ENCODE data around the gene PIGU. TPM values are rescaled to one million over a fixed set of nuclear protein-coding genes. Genes with fewer than 3 reads are reported as not detected.

The PIGU gene
- total and polyA plus RNA-seq, 2 donors (not counting 3 experiments of a cell fraction or from before 2014, with no cell fraction given): 20.3 to 81.8 TPM

DNA sequence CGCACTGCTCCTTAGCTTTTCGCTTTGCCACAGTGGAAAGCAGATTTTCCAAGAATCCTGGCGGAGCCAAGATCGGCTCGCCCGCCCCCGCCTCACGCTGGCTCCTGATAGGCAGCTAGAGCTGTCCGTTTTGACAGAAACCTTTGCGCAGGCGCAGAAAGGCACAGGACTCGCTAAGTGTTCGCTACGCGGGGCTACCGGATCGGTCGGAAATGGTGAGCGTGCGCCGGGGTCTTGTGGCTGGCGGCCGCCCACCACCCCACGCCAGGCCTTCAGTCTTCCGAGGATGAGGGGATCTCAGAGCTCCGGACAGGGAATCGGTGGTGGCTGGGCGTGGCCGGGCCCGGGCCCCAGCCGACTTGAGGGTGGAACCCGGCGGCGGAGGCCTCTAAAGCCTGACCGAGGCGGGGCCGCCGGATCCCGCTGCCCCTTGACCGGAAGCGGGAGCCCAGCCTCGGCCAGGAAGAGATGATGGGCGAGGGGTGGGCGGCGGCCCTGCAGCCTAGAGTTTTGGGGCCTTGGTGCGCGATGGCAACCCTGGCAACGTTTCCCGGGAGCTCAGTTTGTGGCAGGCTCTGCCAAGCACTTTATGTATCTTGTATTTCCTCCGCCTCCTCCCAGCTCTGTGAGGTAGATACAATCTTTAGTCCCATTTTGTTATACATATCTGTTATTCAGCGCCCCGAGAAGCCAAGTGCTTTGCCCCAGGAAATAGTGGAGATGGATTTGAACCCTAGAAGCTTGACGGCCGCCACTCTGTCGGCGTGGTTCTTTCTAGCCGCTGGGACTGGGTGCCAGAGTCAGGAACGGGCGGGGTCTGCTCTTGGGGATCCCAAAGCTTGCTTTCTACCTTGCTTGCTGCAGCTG is 160.4 kb downstream of the PIGU start, which contains the start of gene DYNLRB1:
DYNLRB1 (plus strand) TSS at position 176 of the 867 bp plus-strand sequence; CDS start at position 213, 37 bp downstream.
- intact Hi-C loops (cut with micrococcal nuclease): loop anchor here (1.0 kb wide), 1 partner anchor 10 kb away; no protein-coding TSS in a partner anchor
- Histone ChIP-seq H3K36me3 (ENCODE audit: control insufficient read depth in 2 of 2, extremely low read depth in 1 of 2, insufficient read depth in 2 of 2, low read length in 2 of 2) (peaks cover 0 to 2% of the 10 kb centered on the region in 2 experiments), H3K4me2 (ENCODE audit: insufficient read depth, low read length) (peak within 1 kb of the TSS; percentile 91), H3K9me1 (replicated peaks; ENCODE audit: control insufficient read depth, extremely low read depth, insufficient read depth, low read length) (no peaks in the 10 kb centered on the region), H3K27me3 (ENCODE audit: control insufficient read depth in 2 of 2, insufficient read depth in 2 of 2, low read length in 2 of 2) (no peaks in the 10 kb centered on the region), H3K27ac (ENCODE audit: insufficient read depth, low read depth, low read length) (peak within 1 kb of the TSS; percentile 76), H3K9me3 (replicated peaks; ENCODE audit: control insufficient read depth, insufficient read depth, low read length) (no peaks in the 10 kb centered on the region), H3K9ac (replicated peaks; ENCODE audit: extremely low read depth, insufficient read depth, low read length) (peak within 1 kb of the TSS; percentile 84), H2AFZ (ENCODE audit: low read depth, low read length) (peak within 1 kb of the TSS; percentile 2), H3K4me3 (replicated peaks in 1 of 3; ENCODE audit: insufficient read depth in 1 of 3, low read depth in 1 of 3, low read length in 3 of 3) (peak within 1 kb of the TSS; percentile 61 to 92 (median 79)), H3K79me2 (ENCODE audit: control insufficient read depth, insufficient read depth, low read length) (peaks cover 48% of the 10 kb centered on the region), H3K4me1 (ENCODE audit: control insufficient read depth, extremely low read depth, insufficient read depth, low read length) (peaks cover 16% of the 10 kb centered on the region), H4K20me1 (replicated peaks; ENCODE audit: control insufficient read depth, extremely low read depth, insufficient read depth, low read length) (no peaks in the 10 kb centered on the region)
- DNase-seq (ENCODE audit: low read depth, low spot score) (peak; percentile 98), FAIRE-seq (peak; percentile 90)
- TSS peak; percentile 46 for BruUV-seq (replicated peaks)
- ChIA-PET CTCF (interaction anchor here (0.9 to 3.0 kb wide), 10 partner anchors 9 to 326 kb away, joined by 3 to 54 read pairs (median 4); no protein-coding TSS in a partner anchor), POLR2A (interaction anchor here (0.7 to 2.5 kb wide), 3 partner anchors 9 to 154 kb away, joined by 3 to 7 read pairs (median 5); partner anchors contain the start of gene ITCH)
- TF ChIP-seq GATA2 (IDR thresholded peaks at IDR 0.05; ENCODE audit: insufficient read depth, insufficient read length, low read depth, low read length): peak; percentile 42
- TF ChIP-seq CTCF (IDR thresholded peaks at IDR 0.05; ENCODE audit: extremely low read depth in 1 of 2, insufficient read depth in 1 of 2, low read depth in 1 of 2, low read length in 2 of 2): no peak
- TF ChIP-seq FOS (IDR thresholded peaks at IDR 0.05; ENCODE audit: borderline replicate concordance, insufficient read depth, low read length): no peak
- TF ChIP-seq POLR2A (IDR thresholded peaks at IDR 0.05; ENCODE audit: low read depth, low read length): peak; percentile 94
- TF ChIP-seq EZH2 (IDR thresholded peaks at IDR 0.05; ENCODE audit: borderline replicate concordance, low read depth, low read length, severe bottlenecking): no peak
- TF ChIP-seq JUN (IDR thresholded peaks at IDR 0.05; ENCODE audit: borderline replicate concordance, insufficient read depth, insufficient read length, low read depth): no peak
- TF ChIP-seq POLR2AphosphoS5 (IDR thresholded peaks at IDR 0.05; ENCODE audit: insufficient read depth, low read depth, low read length): peak; percentile 89
- dilution Hi-C loops (cut with MboI; ENCODE audit: extremely low pct_ligation_motif_present, low sequenced_read_pairs): no loop called here

Measured in endothelial cell of umbilical vein (primary cell).